KMS-11 (cell line): ENCODE data around the gene GNGT1.

Source experiments
- H2AFZ ChIP-seq: fragments of 200-600 bp; sonication (generic); 2 replicates; pipeline ENCODE4 v1.6.1; 2016; ENCODE audit warnings: antibody characterized with exemption, mixed run types, low read depth
- H3K27ac ChIP-seq: fragments of 200-600 bp; sonication (generic); 2 replicates; pipeline ENCODE4 v1.6.1; 2016; ENCODE audit warnings: mild to moderate bottlenecking, mixed run types
- H3K27me3 ChIP-seq: fragments of 200-600 bp; sonication (generic); 2 replicates; pipeline ENCODE4 v1.6.1; 2017; ENCODE audit warnings: mild to moderate bottlenecking, low read depth, mixed run types, moderate library complexity; ENCODE audit not compliant: insufficient read depth
- H3K36me3 ChIP-seq: fragments of 200-600 bp; sonication (generic); 2 replicates; pipeline ENCODE4 v1.6.1; 2017; ENCODE audit warnings: mild to moderate bottlenecking, mixed run types; ENCODE audit not compliant: insufficient read depth
- H3K4me1 ChIP-seq: fragments of 200-600 bp; sonication (generic); 2 replicates; pipeline ENCODE4 v1.6.1; 2016; ENCODE audit warnings: mild to moderate bottlenecking, low read depth, mixed run types; ENCODE audit not compliant: poor library complexity, severe bottlenecking
- H3K4me2 ChIP-seq: fragments of 200-600 bp; sonication (generic); 2 replicates; pipeline ENCODE4 v1.7.0; 2016; ENCODE audit warnings: mild to moderate bottlenecking, mixed run types
- H3K4me3 ChIP-seq: fragments of 200-600 bp; sonication (generic); IDR thresholded peaks from 2 replicates; pipeline ENCODE4 v1.6.1; 2017; ENCODE audit warnings: low read depth, low read length, mixed read lengths; ENCODE audit not compliant: insufficient read depth
- H3K79me2 ChIP-seq: fragments of 200-600 bp; sonication (generic); 2 replicates; pipeline ENCODE4 v1.6.1; 2016; ENCODE audit warnings: low read depth, mixed run types; ENCODE audit not compliant: insufficient read depth
- H3K9ac ChIP-seq: fragments of 200-600 bp; sonication (generic); 2 replicates; pipeline ENCODE4 v1.6.1; 2016; ENCODE audit warnings: mild to moderate bottlenecking, mixed run types
- H4K20me1 ChIP-seq: fragments of 200-600 bp; sonication (generic); 2 replicates; pipeline ENCODE4 v1.6.1; 2016; ENCODE audit warnings: mild to moderate bottlenecking, mixed run types; ENCODE audit not compliant: insufficient read depth
- TF ChIP-seq, protein P1 (sequence below): fragments of 200-600 bp; sonication (generic); conservative IDR thresholded peaks from 2 replicates; pipeline ENCODE4 v1.6.1; 2017; ENCODE audit warnings: low read depth, mild to moderate bottlenecking, antibody characterized with exemption, low read length, moderate library complexity, mixed read lengths

The GNGT1 gene

DNA sequence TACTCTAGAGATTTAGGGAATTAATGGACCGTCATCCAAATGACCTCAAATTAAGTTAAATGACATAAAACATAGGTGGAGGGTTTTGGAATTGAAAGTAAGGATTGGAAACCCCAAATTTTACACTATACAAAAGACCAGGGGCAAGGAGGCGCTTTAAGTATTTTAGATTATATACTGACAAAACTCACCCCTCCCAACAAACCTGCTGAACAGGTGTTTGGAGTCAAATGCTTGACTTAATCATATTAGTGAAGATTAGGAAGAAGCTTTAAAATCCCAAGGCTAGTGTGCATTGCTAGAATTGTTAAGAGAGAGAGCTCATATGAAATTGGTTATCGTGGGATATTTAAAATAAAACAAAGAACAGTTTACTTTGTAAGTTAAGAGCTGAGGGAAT lies at the start of gene GNGT1:
GNGT1 (plus strand) TSS at position 301 of the 400 bp plus-strand sequence. CDS start 180 bp downstream, outside the sequence.
- Histone ChIP-seq H3K4me3 (no peak within 1 kb of the TSS), H3K79me2 (no peaks in the 10 kb centered on the region), H4K20me1 (no peaks in the 10 kb centered on the region), H3K4me1 (no peaks in the 10 kb centered on the region), H3K4me2 (no peak within 1 kb of the TSS), H3K27me3 (no peaks in the 10 kb centered on the region), H3K27ac (no peak within 1 kb of the TSS), H3K36me3 (no peaks in the 10 kb centered on the region), H3K9ac (no peak within 1 kb of the TSS), H2AFZ (no peak within 1 kb of the TSS)
- TF ChIP-seq, protein P1, sequence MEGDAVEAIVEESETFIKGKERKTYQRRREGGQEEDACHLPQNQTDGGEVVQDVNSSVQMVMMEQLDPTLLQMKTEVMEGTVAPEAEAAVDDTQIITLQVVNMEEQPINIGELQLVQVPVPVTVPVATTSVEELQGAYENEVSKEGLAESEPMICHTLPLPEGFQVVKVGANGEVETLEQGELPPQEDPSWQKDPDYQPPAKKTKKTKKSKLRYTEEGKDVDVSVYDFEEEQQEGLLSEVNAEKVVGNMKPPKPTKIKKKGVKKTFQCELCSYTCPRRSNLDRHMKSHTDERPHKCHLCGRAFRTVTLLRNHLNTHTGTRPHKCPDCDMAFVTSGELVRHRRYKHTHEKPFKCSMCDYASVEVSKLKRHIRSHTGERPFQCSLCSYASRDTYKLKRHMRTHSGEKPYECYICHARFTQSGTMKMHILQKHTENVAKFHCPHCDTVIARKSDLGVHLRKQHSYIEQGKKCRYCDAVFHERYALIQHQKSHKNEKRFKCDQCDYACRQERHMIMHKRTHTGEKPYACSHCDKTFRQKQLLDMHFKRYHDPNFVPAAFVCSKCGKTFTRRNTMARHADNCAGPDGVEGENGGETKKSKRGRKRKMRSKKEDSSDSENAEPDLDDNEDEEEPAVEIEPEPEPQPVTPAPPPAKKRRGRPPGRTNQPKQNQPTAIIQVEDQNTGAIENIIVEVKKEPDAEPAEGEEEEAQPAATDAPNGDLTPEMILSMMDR = no peak

DNA sequence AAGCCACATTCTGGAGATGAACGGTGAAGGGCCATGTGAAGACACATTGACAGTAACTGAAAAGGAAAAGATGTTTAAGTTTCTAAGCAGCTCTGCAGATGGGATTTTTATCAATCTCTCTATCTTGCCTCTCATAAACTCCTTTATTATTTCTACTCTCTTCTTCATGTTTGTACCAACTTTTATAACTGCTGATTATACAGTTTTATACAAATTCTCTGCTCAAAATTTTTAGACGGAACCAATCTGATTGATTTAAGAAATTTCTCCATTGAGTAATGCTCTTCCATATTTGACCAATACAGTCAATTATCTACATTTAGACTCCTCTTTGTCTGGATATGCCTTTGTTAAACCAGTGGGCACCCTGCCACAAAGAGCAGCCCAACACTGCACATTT lies 47.5 kb upstream of the GNGT1 start:
- Histone ChIP-seq H4K20me1 (no peaks in the 10 kb centered on the region), H3K79me2 (no peaks in the 10 kb centered on the region), H3K4me1 (no peaks in the 10 kb centered on the region), H2AFZ (no peak overlapping the region), H3K27me3 (no peaks in the 10 kb centered on the region), H3K4me3 (no peak overlapping the region), H3K9ac (no peak overlapping the region), H3K36me3 (no peaks in the 10 kb centered on the region), H3K4me2 (no peak overlapping the region), H3K27ac (no peak overlapping the region)
- TF ChIP-seq, protein P1 = no peak

DNA sequence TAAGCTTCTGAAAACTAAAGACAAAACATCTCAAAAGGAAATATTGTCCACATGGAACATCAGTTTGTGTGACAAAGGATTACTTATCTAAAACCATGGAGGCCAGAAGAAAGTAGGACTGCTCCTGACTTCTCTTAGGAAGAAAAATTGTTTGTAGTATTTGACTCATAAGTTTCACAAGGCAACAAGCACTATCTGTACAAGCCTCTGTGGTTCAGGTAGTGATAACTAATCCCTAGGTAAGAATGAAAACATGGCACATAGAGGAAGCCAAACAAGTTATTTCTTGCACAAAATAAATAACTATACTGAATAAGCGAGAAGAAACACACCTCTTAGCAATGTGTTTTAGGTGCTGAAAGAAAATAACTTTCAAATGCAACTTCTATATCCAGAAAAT lies 46.1 kb upstream of the GNGT1 start:
- Histone ChIP-seq H3K9ac (no peak overlapping the region), H3K4me2 (no peak overlapping the region), H3K27ac (no peak overlapping the region), H3K4me1 (no peaks in the 10 kb centered on the region), H3K4me3 (no peak overlapping the region), H3K36me3 (no peaks in the 10 kb centered on the region), H4K20me1 (no peaks in the 10 kb centered on the region), H3K27me3 (no peaks in the 10 kb centered on the region), H3K79me2 (no peaks in the 10 kb centered on the region), H2AFZ (no peak overlapping the region)
- TF ChIP-seq, protein P1 = no peak

DNA sequence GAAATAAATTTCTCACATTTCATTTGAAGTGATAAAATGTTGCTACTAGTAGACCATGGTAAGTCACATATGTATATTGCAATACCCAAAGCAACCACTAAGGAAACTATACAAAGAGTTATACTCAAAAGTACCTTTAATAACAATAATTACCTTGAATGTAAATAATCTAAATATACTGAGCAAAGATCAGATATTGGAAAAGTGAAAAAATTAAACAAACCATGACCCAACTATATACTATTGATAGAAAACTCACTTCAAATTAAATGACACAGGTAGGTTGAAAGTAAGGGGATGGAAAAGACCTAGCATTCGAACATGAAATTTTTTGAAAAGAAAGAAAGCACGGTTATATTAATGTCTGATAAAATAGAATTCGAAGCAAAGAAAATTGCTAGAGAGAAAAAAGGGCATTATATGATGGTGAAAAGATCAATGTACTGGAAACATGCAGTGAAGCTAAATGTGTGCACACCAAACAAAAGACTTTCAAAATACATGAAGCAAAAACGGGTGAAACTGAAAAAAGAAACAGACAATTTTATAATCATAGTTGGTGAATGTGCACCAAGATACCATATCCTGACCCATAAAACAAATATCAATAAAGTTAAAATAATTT lies 44.9 kb upstream of the GNGT1 start:
- TF ChIP-seq, protein P1 = peak; percentile 43
- no peak overlapping the region for H3K4me2 ChIP-seq
- no peak overlapping the region for H2AFZ ChIP-seq
- H3K36me3 ChIP-seq = no peaks in the 10 kb centered on the region
- no peak overlapping the region for H3K9ac ChIP-seq
- no peak overlapping the region for H3K4me3 ChIP-seq
- no peaks in the 10 kb centered on the region for H3K27me3 ChIP-seq
- no peaks in the 10 kb centered on the region for H3K79me2 ChIP-seq
- no peaks in the 10 kb centered on the region for H4K20me1 ChIP-seq
- H3K4me1 ChIP-seq = no peaks in the 10 kb centered on the region
- no peak overlapping the region for H3K27ac ChIP-seq
